Neural cell (in vitro differentiated cells): ENCODE data around the gene SH3GL1.

Source experiments
- CTCF ChIP-seq: fragments of 450-650 bp; IDR thresholded peaks from 2 replicates; pipeline ENCODE4 v1.5.1; 2014; ENCODE audit warnings: antibody characterized with exemption, mild to moderate bottlenecking, moderate library complexity; ENCODE audit not compliant: poor library complexity, severe bottlenecking
- EZH2 ChIP-seq: fragments of 200-600, 300-800 bp; shearing (Covaris generic), sonication (generic); IDR thresholded peaks from 2 replicates; pipeline ENCODE4 v1.6.1; 2014; ENCODE audit warnings: antibody characterized with exemption, low read length, borderline replicate concordance, mild to moderate bottlenecking; ENCODE audit not compliant: insufficient read depth, poor library complexity, severe bottlenecking
- MXI1 ChIP-seq: fragments of 450-650 bp; conservative IDR thresholded peaks from 2 replicates; pipeline ENCODE4 v1.6.1; 2014; ENCODE audit warnings: antibody characterized with exemption, mild to moderate bottlenecking; ENCODE audit not compliant: poor library complexity, severe bottlenecking
- RAD21 ChIP-seq: fragments of 450-650 bp; conservative IDR thresholded peaks from 2 replicates; pipeline ENCODE4 v1.6.1; 2014; ENCODE audit warnings: antibody characterized with exemption, mild to moderate bottlenecking, moderate library complexity

GRCh38 chr19:4313847-4314490, 86.4 kb downstream of the SH3GL1 start:
- TF ChIP-seq MXI1, result no peak
- no peak for TF ChIP-seq RAD21
- no peak for TF ChIP-seq EZH2
- TF ChIP-seq CTCF, result no peak
